Stimulated activated CD8-positive, alpha-beta memory T cell treated with anti-CD3 and anti-CD28 coated beads, Interleukin-15, amount 100 ng/mL, for 24 hours (primary cell): ENCODE data around the gene ERG.

Experiments used
- DNase-seq: peaks from one replicate; pipeline ENCODE4 v3.0.0-alpha.2; 2020; ENCODE audit warnings: low read depth

ERG gene

DNA sequence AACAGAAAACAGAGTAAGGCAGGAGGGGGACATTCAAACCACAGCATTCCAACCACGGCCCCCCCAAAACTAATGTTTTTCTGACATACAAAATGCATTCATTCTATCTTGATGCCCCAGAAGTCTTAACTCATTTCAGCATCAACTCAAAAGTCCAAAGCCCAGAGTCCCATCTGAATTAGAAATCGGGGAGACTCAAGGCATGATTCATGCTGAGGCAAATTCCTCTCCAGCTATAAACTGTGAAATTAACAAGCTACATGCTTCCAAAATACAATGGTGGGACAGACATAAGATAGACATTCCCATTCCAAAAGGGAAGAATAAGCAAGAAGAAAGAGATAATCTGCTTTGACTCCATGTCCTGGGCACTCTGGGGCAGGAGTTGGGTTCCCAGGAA lies 167.6 kb downstream of the ERG start:
- no peak for DNase-seq
